ENCODE measurements around the gene RPL26.
"Not testable (repeated sequence)": the region's sequence is repeated elsewhere in the genome, so short reads cannot be mapped to it uniquely, and the experiment has no call there.

RPL26 gene

GRCh38 chr17:8383143-8383822 is at the start of gene RPL26:
RPL26 (minus strand) TSS chr17:8383193; CDS start chr17:8382310, 883 bp downstream.
- DNase-seq, result peak; percentile 97

GRCh38 chr17:8430966-8431365 is 48.0 kb upstream of the RPL26 start:
- no peak for DNase-seq

GRCh38 chr17:8426802-8427201 is 43.8 kb upstream of the RPL26 start:
- DNase-seq, result no peak

GRCh38 chr17:8426094-8426720 is 43.2 kb upstream of the RPL26 start:
- DNase-seq, result no peak

GRCh38 chr17:8421571-8421970 is 38.6 kb upstream of the RPL26 start:
- DNase-seq, result no peak

- DNase-seq, result no peak
Measured at GRCh38 chr17:8420041-8420934, 37.3 kb upstream of the RPL26 start.

GRCh38 chr17:8419305-8419704 is 36.3 kb upstream of the RPL26 start:
- no peak for DNase-seq

- DNase-seq, result no peak
Measured at GRCh38 chr17:8418471-8418870, 35.5 kb upstream of the RPL26 start.

GRCh38 chr17:8417806-8418205 is 34.8 kb upstream of the RPL26 start:
- no peak for DNase-seq

GRCh38 chr17:8413938-8414337 is 30.9 kb upstream of the RPL26 start:
- no peak for DNase-seq

GRCh38 chr17:8413328-8413727 is 30.3 kb upstream of the RPL26 start:
- no peak for DNase-seq

- DNase-seq, result no peak
Measured at GRCh38 chr17:8412089-8412488, 29.1 kb upstream of the RPL26 start.

GRCh38 chr17:8410883-8411238 is 27.9 kb upstream of the RPL26 start:
- DNase-seq, result no peak

GRCh38 chr17:8409966-8410882 is 27.2 kb upstream of the RPL26 start:
- DNase-seq, result peak; percentile 92

GRCh38 chr17:8408371-8408770 is 25.4 kb upstream of the RPL26 start:
- DNase-seq, result peak; percentile 55

GRCh38 chr17:8406174-8406573 is 23.2 kb upstream of the RPL26 start:
- DNase-seq, result peak; percentile 31

GRCh38 chr17:8405499-8406016 is 22.6 kb upstream of the RPL26 start:
- peak; percentile 53 for DNase-seq

GRCh38 chr17:8402921-8403536 is 20.0 kb upstream of the RPL26 start:
- peak; percentile 21 for DNase-seq

GRCh38 chr17:8401107-8401506 is 18.1 kb upstream of the RPL26 start:
- DNase-seq, result no peak

GRCh38 chr17:8398980-8399379 is 16.0 kb upstream of the RPL26 start:
- no peak for DNase-seq

- DNase-seq, result peak; percentile 51
Measured at GRCh38 chr17:8397636-8398035, 14.6 kb upstream of the RPL26 start, which contains the start of gene RNF222. RNF222 (minus strand) TSS chr17:8397827; CDS start chr17:8393461, 4,366 bp downstream.

- not testable (repeated sequence) for DNase-seq
Measured at GRCh38 chr17:8394497-8394896, 11.5 kb upstream of the RPL26 start.

Data from activated effector memory CD4-positive, alpha-beta T cell treated with anti-CD3 and anti-CD28 coated beads, Interleukin-2, amount 50 U/mL, for 16 hours (primary cell).